ENCODE measurements around the gene CUX1. TPM values are rescaled to one million over a fixed set of nuclear protein-coding genes. Genes with fewer than 3 reads are reported as not detected.

CUX1 gene
- total RNA-seq, 4 donors from 2014 or later, result 93.8 to 156 (median 112) TPM

- H3K36me3 ChIP-seq, result no peaks in the 10 kb centered on the region
- peak overlapping the region in 1 of 3 donors; percentile 27 for H3K27ac ChIP-seq
- H3K9me3 ChIP-seq, result no peaks in the 10 kb centered on the region
- intact Hi-C loops (cut with DNase I), result no loop called here
- no peaks in the 10 kb centered on the region for H3K27me3 ChIP-seq
- H3K4me3 ChIP-seq (replicated peaks in 1 of 3), result no peak overlapping the region
- TF ChIP-seq CTCF (IDR thresholded peaks at IDR 0.05) (no peak), POLR2A (IDR thresholded peaks at IDR 0.05) (no peak)
- DNase-seq, result peak; percentile 65 to 71
- WGBS, 2 donors, result 25 to 38% methylated on average over 11 to 12 of the region's 12 CpGs
- peaks cover 10 to 15% of the 10 kb centered on the region in 2 donors for H3K4me1 ChIP-seq
Observed at GRCh38 chr7:102064361-102065025, 247.1 kb downstream of the CUX1 start.

- no peak overlapping the region for H3K4me3 ChIP-seq (replicated peaks in 1 of 3)
- no peaks in the 10 kb centered on the region for H3K9me3 ChIP-seq
- no peak overlapping the region for H3K27ac ChIP-seq
- no peak for DNase-seq
- intact Hi-C loops (cut with DNase I), result no loop called here
- no peaks in the 10 kb centered on the region for H3K27me3 ChIP-seq
- no peaks in the 10 kb centered on the region for H3K36me3 ChIP-seq
- no peak for TF ChIP-seq CTCF (IDR thresholded peaks at IDR 0.05)
- no peak for TF ChIP-seq POLR2A (IDR thresholded peaks at IDR 0.05)
- WGBS, 2 donors, result 94 to 95% methylated on average over 6 of the region's 6 CpGs
- H3K4me1 ChIP-seq, result peaks cover 10 to 15% of the 10 kb centered on the region in 2 donors
Observed at GRCh38 chr7:102065226-102065625, 247.8 kb downstream of the CUX1 start.

GRCh38 chr7:102066476-102066875, 249.1 kb downstream of the CUX1 start:
- 89 to 95% methylated on average over 7 to 9 of the region's 9 CpGs for WGBS, 2 donors
- Histone ChIP-seq H3K9me3 (no peaks in the 10 kb centered on the region), H3K36me3 (no peaks in the 10 kb centered on the region), H3K4me1 (peaks cover 10 to 15% of the 10 kb centered on the region in 2 donors), H3K4me3 (replicated peaks in 1 of 3) (no peak overlapping the region), H3K27ac (no peak overlapping the region), H3K27me3 (no peaks in the 10 kb centered on the region)
- no peak for TF ChIP-seq POLR2A (IDR thresholded peaks at IDR 0.05)
- TF ChIP-seq CTCF (IDR thresholded peaks at IDR 0.05), result no peak
- intact Hi-C loops (cut with DNase I), result no loop called here
- DNase-seq, result no peak

- intact Hi-C loops (cut with DNase I), result no loop called here
- H3K27ac ChIP-seq, result no peak overlapping the region
- H3K9me3 ChIP-seq, result no peaks in the 10 kb centered on the region
- H3K4me1 ChIP-seq, result peaks cover 6 to 12% of the 10 kb centered on the region in 2 donors
- no peak for TF ChIP-seq CTCF (IDR thresholded peaks at IDR 0.05)
- TF ChIP-seq POLR2A (IDR thresholded peaks at IDR 0.05), result no peak
- H3K27me3 ChIP-seq, result no peaks in the 10 kb centered on the region
- 86 to 90% methylated on average over 14 of the region's 14 CpGs for WGBS, 2 donors
- H3K36me3 ChIP-seq, result no peaks in the 10 kb centered on the region
- H3K4me3 ChIP-seq (replicated peaks in 1 of 3), result no peak overlapping the region
- DNase-seq, result no peak
Observed at GRCh38 chr7:102068846-102069245, 251.4 kb downstream of the CUX1 start.

- Histone ChIP-seq H3K27ac (no peak overlapping the region), H3K4me3 (replicated peaks in 1 of 3) (no peak overlapping the region), H3K36me3 (no peaks in the 10 kb centered on the region), H3K27me3 (no peaks in the 10 kb centered on the region), H3K4me1 (no peaks in the 10 kb centered on the region), H3K9me3 (no peaks in the 10 kb centered on the region)
- intact Hi-C loops (cut with DNase I), result no loop called here
- TF ChIP-seq POLR2A (IDR thresholded peaks at IDR 0.05) (no peak), CTCF (IDR thresholded peaks at IDR 0.05) (no peak)
- DNase-seq, result no peak
- WGBS, 2 donors, result 92 to 94% methylated on average over 7 of the region's 7 CpGs
Observed at GRCh38 chr7:102069931-102070629, 252.7 kb downstream of the CUX1 start.
